Activated CD4-positive, alpha-beta T cell treated with anti-CD3 and anti-CD28 coated beads for 36 hours (primary cell): ENCODE data around the gene RELL2. TPM values are rescaled to one million over a fixed set of nuclear protein-coding genes. Genes with fewer than 3 reads are reported as not detected.

ENCODE experiments used
- ATAC-seq: fragments of 200-7000 bp; cut with Tn5 transposase; one replicate; pipeline ENCODE4 v1.10.0; 2021; ENCODE audit warnings: mild to moderate bottlenecking, moderate library complexity
- CTCF ChIA-PET: fragments of 350-600 bp; sonication (Branson Sonifier 250); formaldehyde crosslinking; loops from one replicate; lab custom pipeline; 2021; ENCODE audit warnings: antibody characterized with exemption; lab: Charles Lee
- POLR2A ChIA-PET: fragments of 350-600 bp; sonication (Branson Sonifier 250); formaldehyde crosslinking; loops from one replicate; lab custom pipeline; 2021; ENCODE audit warnings: antibody characterized with exemption, inconsistent platforms; lab: Charles Lee
- DNase-seq: peaks from one replicate; pipeline ENCODE4 v3.0.0-alpha.2; 2020
- H3K27ac Mint-ChIP-seq: one replicate; pipeline ENCODE4 v1.8.0; 2021; ENCODE audit warnings: mixed read lengths
- H3K27me3 Mint-ChIP-seq: one replicate; pipeline ENCODE4 v1.8.0; 2021; ENCODE audit warnings: mixed read lengths
- H3K36me3 Mint-ChIP-seq: one replicate; pipeline ENCODE4 v1.8.0; 2021; ENCODE audit warnings: low read depth, mixed read lengths
- H3K4me1 Mint-ChIP-seq: one replicate; pipeline ENCODE4 v1.8.0; 2021; ENCODE audit warnings: mixed read lengths
- H3K4me3 Mint-ChIP-seq: one replicate; pipeline ENCODE4 v1.8.0; 2021; ENCODE audit warnings: mild to moderate bottlenecking, moderate library complexity, mixed read lengths
- H3K9me3 Mint-ChIP-seq: one replicate; pipeline ENCODE4 v1.8.0; 2021; ENCODE audit warnings: low read depth, mixed read lengths
- intact Hi-C, 2 experiments: fragments of 100-400 bp; cut with DNase I in 1 of 2; cut with micrococcal nuclease in 1 of 2; formaldehyde crosslinking; loops; one replicate each; pipeline versions ENCODE4 v1.14.2 to v1.15.1; 2022 to 2024; cut with DNase I, micrococcal nuclease
- total RNA-seq, 2 experiments: library from RNA; stranded (reverse); gene quantifications; one replicate each; pipeline ENCODE4 v1.2.3, GENCODE V29; 2021

RELL2 gene
- total RNA-seq, 2 experiments from 2014 or later = 24.3 to 27.8 TPM

GRCh38 chr5:141672071-141672840 is 35.5 kb downstream of the RELL2 start:
- CTCF ChIA-PET = interaction anchor here (0.6 kb wide), 1 partner anchor 20 kb away, joined by 3 read pairs; no protein-coding TSS in a partner anchor
- H3K36me3 Mint-ChIP-seq = no peaks in the 10 kb centered on the region
- H3K9me3 Mint-ChIP-seq = no peaks in the 10 kb centered on the region
- H3K4me3 Mint-ChIP-seq = no peak overlapping the region
- POLR2A ChIA-PET = no interaction called here
- intact Hi-C loops = no loop called here
- no peaks in the 10 kb centered on the region for H3K4me1 Mint-ChIP-seq
- no peak for DNase-seq
- H3K27ac Mint-ChIP-seq = no peak overlapping the region
- no peak for ATAC-seq
- no peaks in the 10 kb centered on the region for H3K27me3 Mint-ChIP-seq

DNA sequence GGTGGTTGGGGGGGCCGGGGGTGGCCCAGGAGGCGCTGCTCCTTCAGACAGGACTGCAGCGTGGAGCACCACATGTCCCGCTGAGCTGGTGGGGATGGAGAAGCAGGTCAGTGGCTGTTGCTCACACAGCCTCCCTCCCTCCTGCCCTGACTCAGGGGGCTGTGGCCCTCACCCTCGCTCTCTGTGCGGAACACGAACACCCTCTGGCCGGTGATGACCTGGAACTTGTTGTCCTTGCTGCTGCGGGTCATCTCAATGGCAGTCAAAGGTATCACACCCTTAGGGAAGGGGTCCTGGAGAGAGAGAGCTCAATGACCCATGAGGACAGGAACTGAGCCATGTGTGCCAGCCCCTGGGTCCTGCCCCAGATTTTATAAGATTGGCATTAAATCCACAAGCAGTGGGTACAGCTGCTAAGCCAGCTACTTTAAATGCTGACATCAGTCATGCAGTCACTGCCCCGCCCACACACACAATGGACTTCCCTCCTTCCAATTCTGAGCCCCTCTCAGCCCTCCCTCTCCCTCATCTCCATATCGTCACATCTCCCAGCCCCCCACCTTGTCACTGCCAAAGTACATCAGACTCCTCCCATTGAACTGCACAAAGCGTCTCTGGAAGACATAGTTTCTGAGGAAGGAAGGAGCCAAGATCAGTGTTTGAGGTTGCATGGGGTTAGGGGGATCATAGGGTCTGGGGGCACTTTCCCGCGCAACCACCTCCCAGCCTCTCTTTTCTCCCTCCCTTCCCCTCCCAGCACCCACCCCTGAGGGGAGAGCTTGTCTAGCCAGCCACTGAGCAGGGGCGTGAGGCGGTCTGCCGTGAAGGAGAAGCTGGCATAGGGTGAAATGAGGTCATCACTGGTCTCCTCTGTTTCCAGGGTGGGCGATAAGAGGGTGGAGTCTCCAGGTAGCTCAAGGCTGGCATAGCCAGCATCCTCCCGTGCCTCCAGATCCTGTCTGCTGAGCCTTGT is 36.3 kb downstream of the RELL2 start:
- Mint-ChIP-seq H3K9me3 (no peaks in the 10 kb centered on the region), H3K27me3 (no peaks in the 10 kb centered on the region), H3K27ac (no peak overlapping the region), H3K4me1 (no peaks in the 10 kb centered on the region), H3K4me3 (no peak overlapping the region), H3K36me3 (no peaks in the 10 kb centered on the region)
- intact Hi-C loops = no loop called here
- no peak for DNase-seq
- CTCF ChIA-PET = interaction anchor here (0.6 to 0.9 kb wide), 3 partner anchors 19 to 383 kb away, joined by 3 to 5 read pairs (median 3); no protein-coding TSS in a partner anchor
- POLR2A ChIA-PET = no interaction called here
- ATAC-seq = no peak

DNA sequence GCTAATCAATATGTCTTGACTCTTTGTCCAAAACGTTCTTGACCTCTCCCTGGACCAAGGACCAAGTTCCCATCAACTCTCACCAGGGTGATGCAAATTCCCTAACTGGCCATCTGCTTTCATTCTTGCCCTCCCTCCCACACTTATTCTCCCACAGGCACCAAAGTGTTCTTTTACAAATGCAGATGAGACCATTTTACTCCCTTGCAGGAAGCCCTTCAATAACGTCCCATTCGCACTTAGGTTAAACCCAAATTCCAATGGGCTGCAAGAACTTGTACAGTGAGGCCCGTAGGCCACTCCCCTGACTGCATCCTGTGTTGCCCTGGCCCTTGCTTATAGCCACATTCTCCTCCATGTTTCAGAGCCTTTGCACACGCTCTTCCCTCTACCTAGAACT is 38.0 kb downstream of the RELL2 start:
- DNase-seq = no peak
- H3K4me3 Mint-ChIP-seq = no peak overlapping the region
- no peaks in the 10 kb centered on the region for H3K4me1 Mint-ChIP-seq
- intact Hi-C loops = no loop called here
- no peak for ATAC-seq
- H3K9me3 Mint-ChIP-seq = no peaks in the 10 kb centered on the region
- no peaks in the 10 kb centered on the region for H3K36me3 Mint-ChIP-seq
- ChIA-PET POLR2A (no interaction called here), CTCF (no interaction called here)
- no peak overlapping the region for H3K27ac Mint-ChIP-seq
- H3K27me3 Mint-ChIP-seq = no peaks in the 10 kb centered on the region

- no peaks in the 10 kb centered on the region for H3K36me3 Mint-ChIP-seq
- intact Hi-C loops = no loop called here
- no peak for ATAC-seq
- H3K4me1 Mint-ChIP-seq = no peaks in the 10 kb centered on the region
- no peak overlapping the region for H3K27ac Mint-ChIP-seq
- CTCF ChIA-PET = interaction anchor here (0.6 to 1.0 kb wide), 4 partner anchors 9 to 293 kb away, joined by 3 to 6 read pairs (median 4); partner anchors contain the start of gene RNF14
- no peaks in the 10 kb centered on the region for H3K27me3 Mint-ChIP-seq
- H3K4me3 Mint-ChIP-seq = no peak overlapping the region
- no peak for DNase-seq
- POLR2A ChIA-PET = no interaction called here
- H3K9me3 Mint-ChIP-seq = no peaks in the 10 kb centered on the region
These were observed 38.9 kb downstream of the RELL2 start for GRCh38 chr5:141675672-141676071.

DNA sequence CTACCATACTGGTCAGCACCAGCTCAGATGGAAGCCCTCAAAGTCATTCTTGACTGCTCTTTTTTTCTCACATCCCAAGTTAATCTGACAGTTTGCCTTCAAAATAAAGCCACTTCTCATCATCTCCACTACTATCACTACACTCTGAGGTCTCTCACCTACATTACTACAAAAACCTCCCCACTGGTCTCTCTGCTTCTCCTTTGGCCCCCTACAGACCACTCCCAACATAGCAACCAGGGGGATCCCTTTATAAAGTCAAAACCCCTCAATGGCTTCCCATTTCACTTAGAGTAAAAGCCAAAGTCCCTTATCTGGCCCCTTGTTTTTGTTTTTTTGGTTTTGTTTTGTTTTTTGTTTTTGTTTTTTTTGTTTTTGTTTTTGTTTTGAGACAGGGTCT is 40.6 kb downstream of the RELL2 start:
- intact Hi-C loops = no loop called here
- ATAC-seq = no peak
- Mint-ChIP-seq H3K4me3 (no peak overlapping the region), H3K9me3 (no peaks in the 10 kb centered on the region), H3K36me3 (no peaks in the 10 kb centered on the region), H3K27ac (no peak overlapping the region), H3K27me3 (peaks cover 3% of the 10 kb centered on the region), H3K4me1 (peaks cover 8% of the 10 kb centered on the region)
- CTCF ChIA-PET = interaction anchor here (1.1 to 1.3 kb wide), 3 partner anchors 14 to 85 kb away, joined by 3 to 4 read pairs (median 4); no protein-coding TSS in a partner anchor
- peak; percentile 27 for DNase-seq
- POLR2A ChIA-PET = no interaction called here

DNA sequence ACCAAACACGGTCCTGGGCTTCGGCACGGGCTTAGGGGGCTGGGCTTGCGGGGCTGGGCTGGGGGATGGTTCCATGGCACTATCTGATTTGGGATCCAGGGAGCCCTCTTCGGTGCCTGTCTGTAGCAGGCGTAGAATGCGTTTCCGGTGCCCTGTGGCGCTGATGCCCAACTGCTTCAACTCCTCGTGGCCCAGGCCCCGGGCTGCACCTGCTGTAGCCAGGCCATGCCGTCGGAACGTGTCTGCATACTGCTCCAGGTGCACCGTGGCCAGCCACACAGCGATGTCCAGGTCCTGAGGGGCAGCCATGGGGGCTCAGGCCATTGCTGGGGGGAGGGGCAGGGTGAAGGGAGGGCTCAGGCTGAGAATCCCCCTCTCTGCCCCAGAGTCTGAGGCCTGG is 43.4 kb downstream of the RELL2 start:
- no peak overlapping the region for H3K27ac Mint-ChIP-seq
- intact Hi-C loops = no loop called here
- ChIA-PET CTCF (no interaction called here), POLR2A (no interaction called here)
- H3K36me3 Mint-ChIP-seq = no peaks in the 10 kb centered on the region
- no peak for ATAC-seq
- H3K4me3 Mint-ChIP-seq = no peak overlapping the region
- H3K9me3 Mint-ChIP-seq = no peaks in the 10 kb centered on the region
- peaks cover 3% of the 10 kb centered on the region for H3K27me3 Mint-ChIP-seq
- DNase-seq = no peak
- peaks cover 19% of the 10 kb centered on the region for H3K4me1 Mint-ChIP-seq

DNA sequence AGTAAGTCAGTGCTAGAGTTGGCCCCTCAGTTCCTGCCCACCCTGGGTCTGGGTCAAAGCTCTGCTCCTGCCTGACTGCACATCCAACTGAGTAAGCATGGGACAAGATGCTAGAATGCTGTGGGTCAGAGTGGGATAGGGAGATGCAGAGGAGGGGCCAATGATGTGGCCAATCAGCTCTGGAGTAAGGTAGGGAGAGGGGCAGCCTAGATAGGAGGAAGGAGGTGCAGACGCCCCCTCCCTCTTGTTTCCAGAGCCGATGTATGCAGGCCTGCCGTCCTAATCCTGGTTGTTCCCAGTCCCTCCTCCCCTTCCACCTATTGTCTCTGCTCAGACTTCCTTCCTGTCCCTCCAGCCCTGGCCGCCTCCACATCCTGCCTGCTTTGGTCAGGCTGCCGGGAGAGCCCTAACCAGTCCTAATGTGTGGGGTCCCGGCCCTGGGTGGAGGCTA is 44.0 kb downstream of the RELL2 start:
- H3K4me3 Mint-ChIP-seq = no peak overlapping the region
- H3K27me3 Mint-ChIP-seq = peaks cover 3% of the 10 kb centered on the region
- no peak for DNase-seq
- CTCF ChIA-PET = interaction anchor here (0.8 to 4.1 kb wide), 3 partner anchors 11 to 199 kb away, joined by 3 to 46 read pairs (median 12); partner anchors contain the start of gene PCDH1
- peaks cover 19% of the 10 kb centered on the region for H3K4me1 Mint-ChIP-seq
- H3K9me3 Mint-ChIP-seq = no peaks in the 10 kb centered on the region
- POLR2A ChIA-PET = no interaction called here
- H3K27ac Mint-ChIP-seq = no peak overlapping the region
- ATAC-seq = no peak
- intact Hi-C loops = no loop called here
- H3K36me3 Mint-ChIP-seq = no peaks in the 10 kb centered on the region

- Mint-ChIP-seq H3K4me3 (peak overlapping the region; percentile 34), H3K9me3 (no peaks in the 10 kb centered on the region), H3K27me3 (peaks cover 3% of the 10 kb centered on the region), H3K27ac (peak overlapping the region; percentile 62), H3K36me3 (no peaks in the 10 kb centered on the region), H3K4me1 (peaks cover 19% of the 10 kb centered on the region)
- ChIA-PET CTCF (interaction anchor here (0.8 to 4.1 kb wide), 3 partner anchors 12 to 198 kb away, joined by 3 to 46 read pairs (median 12); partner anchors contain the start of gene PCDH1), POLR2A (interaction anchor here (0.6 kb wide), 1 partner anchor 168 kb away, joined by 3 read pairs; no protein-coding TSS in a partner anchor)
- DNase-seq (no peak), ATAC-seq (no peak)
- intact Hi-C loops = no loop called here
These were observed 44.5 kb downstream of the RELL2 start for GRCh38 chr5:141681295-141681694.

- Mint-ChIP-seq H3K4me1 (peaks cover 19% of the 10 kb centered on the region), H3K4me3 (peak within 1 kb of the TSS; percentile 60), H3K27me3 (peaks cover 3% of the 10 kb centered on the region), H3K9me3 (no peaks in the 10 kb centered on the region), H3K27ac (peak within 1 kb of the TSS; percentile 62), H3K36me3 (no peaks in the 10 kb centered on the region)
- ATAC-seq = peak; percentile 63
- intact Hi-C loops = no loop called here
- CTCF ChIA-PET = interaction anchor here (0.6 to 4.1 kb wide), 6 partner anchors 12 to 279 kb away, joined by 3 to 46 read pairs (median 8); partner anchors contain the start of gene PCDH1
- POLR2A ChIA-PET = interaction anchor here (0.6 kb wide), 1 partner anchor 168 kb away, joined by 3 read pairs; no protein-coding TSS in a partner anchor
- peak; percentile 59 for DNase-seq
These were observed 45.2 kb downstream of the RELL2 start, which contains the start of gene ARAP3 for GRCh38 chr5:141681695-141682641. ARAP3 (minus strand) TSS chr5:141682230; CDS start chr5:141680486, 1,744 bp downstream.

GRCh38 chr5:141683596-141684141 is 46.9 kb downstream of the RELL2 start:
- POLR2A ChIA-PET = interaction anchor here (0.7 kb wide), 1 partner anchor 580 kb away, joined by 4 read pairs; no protein-coding TSS in a partner anchor
- no peak overlapping the region for H3K4me3 Mint-ChIP-seq
- H3K4me1 Mint-ChIP-seq = peaks cover 19% of the 10 kb centered on the region
- H3K27me3 Mint-ChIP-seq = peaks cover 3% of the 10 kb centered on the region
- H3K36me3 Mint-ChIP-seq = no peaks in the 10 kb centered on the region
- DNase-seq (no peak), ATAC-seq (no peak)
- H3K27ac Mint-ChIP-seq = no peak overlapping the region
- intact Hi-C loops = no loop called here
- H3K9me3 Mint-ChIP-seq = no peaks in the 10 kb centered on the region
- CTCF ChIA-PET = interaction anchor here (0.6 to 4.1 kb wide), 15 partner anchors 10 to 1029 kb away, joined by 3 to 46 read pairs (median 5); partner anchors contain the start of genes PCDH1 and RNF14
